Gastrocnemius medialis (tissue), 4 donors: ENCODE results near the gene EYS.

Source experiments
- POLR2A ChIP-seq, 2 donors: fragments of 450-650 bp; IDR thresholded peaks; one replicate each; pipeline ENCODE4 v1.6.1; 2017; ENCODE audit warnings: antibody characterized with exemption in 2 of 2, mild to moderate bottlenecking in 2 of 2, moderate library complexity in 2 of 2
- TF ChIP-seq, protein P1 (sequence below), 5 experiments: fragments of 450-650 bp in 3 of 5; fragments of 200-600 bp in 2 of 5; sonication (generic) in 2 of 5; IDR thresholded peaks in 4 of 5; conservative IDR thresholded peaks in 1 of 5; 1 replicate in 4 of 5; 2 replicates in 1 of 5; pipeline ENCODE4 v1.5.1; 2016 to 2019; ENCODE audit warnings: antibody characterized with exemption in 5 of 5, mild to moderate bottlenecking in 3 of 5, moderate library complexity in 3 of 5

DNA sequence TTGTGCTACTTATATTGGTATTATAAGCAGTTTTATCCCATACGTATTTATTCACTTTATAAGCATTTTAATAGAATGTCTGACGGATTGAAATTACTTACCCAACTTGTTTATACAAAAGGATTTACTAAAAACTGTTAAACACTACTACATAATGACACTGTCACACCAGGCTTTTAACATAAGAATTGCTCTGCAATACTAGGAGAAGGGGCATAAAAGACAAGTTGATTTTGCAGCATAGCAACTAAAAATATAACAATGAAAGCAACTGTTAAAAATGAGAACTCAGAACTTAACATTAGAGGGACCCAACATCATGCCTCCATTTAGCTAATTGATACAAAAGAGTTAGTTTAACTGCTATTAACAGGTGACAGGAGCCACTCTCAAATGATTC is 1076.1 kb downstream of the EYS start:
- TF ChIP-seq POLR2A (IDR thresholded peaks at IDR 0.05) = no peak
- TF ChIP-seq, protein P1, sequence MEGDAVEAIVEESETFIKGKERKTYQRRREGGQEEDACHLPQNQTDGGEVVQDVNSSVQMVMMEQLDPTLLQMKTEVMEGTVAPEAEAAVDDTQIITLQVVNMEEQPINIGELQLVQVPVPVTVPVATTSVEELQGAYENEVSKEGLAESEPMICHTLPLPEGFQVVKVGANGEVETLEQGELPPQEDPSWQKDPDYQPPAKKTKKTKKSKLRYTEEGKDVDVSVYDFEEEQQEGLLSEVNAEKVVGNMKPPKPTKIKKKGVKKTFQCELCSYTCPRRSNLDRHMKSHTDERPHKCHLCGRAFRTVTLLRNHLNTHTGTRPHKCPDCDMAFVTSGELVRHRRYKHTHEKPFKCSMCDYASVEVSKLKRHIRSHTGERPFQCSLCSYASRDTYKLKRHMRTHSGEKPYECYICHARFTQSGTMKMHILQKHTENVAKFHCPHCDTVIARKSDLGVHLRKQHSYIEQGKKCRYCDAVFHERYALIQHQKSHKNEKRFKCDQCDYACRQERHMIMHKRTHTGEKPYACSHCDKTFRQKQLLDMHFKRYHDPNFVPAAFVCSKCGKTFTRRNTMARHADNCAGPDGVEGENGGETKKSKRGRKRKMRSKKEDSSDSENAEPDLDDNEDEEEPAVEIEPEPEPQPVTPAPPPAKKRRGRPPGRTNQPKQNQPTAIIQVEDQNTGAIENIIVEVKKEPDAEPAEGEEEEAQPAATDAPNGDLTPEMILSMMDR (IDR thresholded peaks at IDR 0.05 in 4 of 5, conservative IDR thresholded peaks at IDR 0.05 in 1 of 5) = no peak
